Endothelial cell of umbilical vein (primary cell): ENCODE measurements around the gene HCN2. TPM values are rescaled to one million over a fixed set of nuclear protein-coding genes. Genes with fewer than 3 reads are reported as not detected.

Source experiments
- BruUV-seq: library from RNA; stranded (reverse); fragments of 400-500 nt; replicated peaks from 2 replicates; lab custom pipeline; 2021; lab: Mats Ljungman, UMichigan
- CTCF ChIA-PET: fragments of 300-600, 350-600 bp; sonication (Branson Sonifier 250); formaldehyde crosslinking; loops from one replicate; lab custom pipeline; 2021; ENCODE audit warnings: antibody characterized with exemption, inconsistent platforms; lab: Charles Lee
- POLR2A ChIA-PET: fragments of 300-600, 350-600 bp; sonication (Branson Sonifier 250); formaldehyde crosslinking; loops from one replicate; lab custom pipeline; 2021; ENCODE audit warnings: antibody characterized with exemption, inconsistent platforms; lab: Charles Lee
- DNase-seq: peaks from one replicate; pipeline ENCODE4 v3.0.0-alpha.2; 2011; ENCODE audit warnings: low read depth, low spot score
- FAIRE-seq: peaks from 2 replicates; lab custom pipeline; 2011; peaks lifted over from hg19 to GRCh38; lab: Jason Lieb, UNC
- H2AFZ ChIP-seq: 2 replicates; pipeline ENCODE4 v1.6.0; 2012; ENCODE audit warnings: low read depth, low read length, control low read depth, inconsistent platforms
- H3K27ac ChIP-seq: 2 replicates; pipeline ENCODE4 v1.5.1; 2011; ENCODE audit warnings: low read depth, mild to moderate bottlenecking, control low read depth, low read length, moderate library complexity; ENCODE audit not compliant: insufficient read depth
- H3K27me3 ChIP-seq, 2 experiments: 2 replicates each; pipeline versions ENCODE4 v1.6.0 to v1.6.1; 2011; ENCODE audit warnings: low read length in 2 of 2, mixed read lengths in 1 of 2; ENCODE audit not compliant: control insufficient read depth in 2 of 2, insufficient read depth in 2 of 2
- H3K36me3 ChIP-seq, 2 experiments: 2 replicates in 1 of 2; 3 replicates in 1 of 2; pipeline ENCODE4 v1.5.1; 2011; ENCODE audit warnings: low read length in 2 of 2, mild to moderate bottlenecking in 1 of 2, moderate library complexity in 1 of 2; ENCODE audit not compliant: control insufficient read depth in 2 of 2, insufficient read depth in 2 of 2; ENCODE audit errors: extremely low read depth in 1 of 2
- H3K4me1 ChIP-seq: 3 replicates; pipeline ENCODE4 v1.5.1; 2011; ENCODE audit warnings: mild to moderate bottlenecking, low read length; ENCODE audit not compliant: control insufficient read depth, insufficient read depth; ENCODE audit errors: extremely low read depth
- H3K4me2 ChIP-seq: 2 replicates; pipeline ENCODE4 v1.6.1; 2011; ENCODE audit warnings: low read length, control low read depth, mixed read lengths; ENCODE audit not compliant: insufficient read depth
- H3K4me3 ChIP-seq, 3 experiments: fragments of 200-600 bp in 1 of 3; sonication (generic), shearing (Covaris generic) in 1 of 3; replicated peaks in 1 of 3; 2 replicates each; pipeline ENCODE4 v1.5.1; 2011 to 2016; ENCODE audit warnings: control low read depth in 3 of 3, low read length in 3 of 3, mild to moderate bottlenecking in 2 of 3, inconsistent platforms in 1 of 3, low read depth in 1 of 3, moderate library complexity in 1 of 3; ENCODE audit not compliant: insufficient read depth in 1 of 3
- H3K79me2 ChIP-seq: 2 replicates; pipeline ENCODE4 v1.6.0; 2012; ENCODE audit warnings: low read length, inconsistent platforms; ENCODE audit not compliant: control insufficient read depth, insufficient read depth
- H3K9ac ChIP-seq: replicated peaks from 2 replicates; pipeline ENCODE3; 2011; ENCODE audit warnings: low read length, control low read depth; ENCODE audit not compliant: insufficient read depth; ENCODE audit errors: extremely low read depth
- H3K9me1 ChIP-seq: replicated peaks from 3 replicates; pipeline ENCODE4 v1.6.0; 2011; ENCODE audit warnings: mild to moderate bottlenecking, low read length; ENCODE audit not compliant: control insufficient read depth, insufficient read depth; ENCODE audit errors: extremely low read depth
- H3K9me3 ChIP-seq: replicated peaks from 2 replicates; pipeline ENCODE4 v1.5.1; 2012; ENCODE audit warnings: low read length, inconsistent platforms; ENCODE audit not compliant: control insufficient read depth, insufficient read depth
- H4K20me1 ChIP-seq: replicated peaks from 2 replicates; pipeline ENCODE3; 2011; ENCODE audit warnings: mild to moderate bottlenecking, low read length; ENCODE audit not compliant: control insufficient read depth, insufficient read depth; ENCODE audit errors: extremely low read depth
- EZH2 ChIP-seq: IDR thresholded peaks from 2 replicates; pipeline ENCODE4 v1.6.1; 2012; ENCODE audit warnings: borderline replicate concordance, low read depth, mild to moderate bottlenecking, moderate library complexity, low read length, inconsistent platforms; ENCODE audit not compliant: severe bottlenecking
- FOS ChIP-seq: IDR thresholded peaks from 2 replicates; pipeline ENCODE4 v1.6.1; 2011; ENCODE audit warnings: mild to moderate bottlenecking, low read length, moderate library complexity, borderline replicate concordance; ENCODE audit not compliant: insufficient read depth
- GATA2 ChIP-seq: IDR thresholded peaks from 2 replicates; pipeline ENCODE4 v1.7.0; 2011; ENCODE audit warnings: low read depth, mild to moderate bottlenecking, moderate library complexity, mixed read lengths, low read length; ENCODE audit not compliant: insufficient read length, insufficient read depth
- JUN ChIP-seq: IDR thresholded peaks from 2 replicates; pipeline ENCODE4 v1.6.1; 2011; ENCODE audit warnings: borderline replicate concordance, low read depth; ENCODE audit not compliant: insufficient read length, insufficient read depth
- MYC ChIP-seq: IDR thresholded peaks from one replicate; pipeline ENCODE4 v1.6.1; 2011; ENCODE audit warnings: mild to moderate bottlenecking, low read depth, low read length
- POLR2A ChIP-seq: IDR thresholded peaks from 2 replicates; pipeline ENCODE4 v1.6.1; 2012; ENCODE audit warnings: low read depth, mild to moderate bottlenecking, control low read depth, low read length
- POLR2AphosphoS5 ChIP-seq: IDR thresholded peaks from 2 replicates; pipeline ENCODE4 v1.6.1; 2012; ENCODE audit warnings: low read depth, mild to moderate bottlenecking, control low read depth, low read length, moderate library complexity; ENCODE audit not compliant: insufficient read depth
- dilution Hi-C: fragments of 300-500 bp; cut with MboI; formaldehyde crosslinking; loops from one replicate; pipeline ENCODE4 v1.15.0; 2019; ENCODE audit warnings: low sequenced_read_pairs; ENCODE audit not compliant: extremely low pct_ligation_motif_present
- intact Hi-C: fragments of 100-400 bp; cut with micrococcal nuclease; formaldehyde crosslinking; loops from one replicate; pipeline ENCODE4 v1.10.0; 2022
- polyA plus RNA-seq, 4 experiments: library from polyadenylated mRNA; depleted of rRNA in 3 of 4; stranded (reverse) in 3 of 4; unstranded in 1 of 4; fragments of >200 nt; gene quantifications; 2 replicates each; pipeline versions ENCODE4 v1.2.1 to v1.2.3, GENCODE V29; 2011 to 2012; ENCODE audit warnings: missing spikeins in 1 of 4
- total RNA-seq: library from RNA; stranded (reverse); gene quantifications from 2 replicates; pipeline ENCODE4 v1.2.3, GENCODE V29; 2021
- TF ChIP-seq, protein P1 (sequence below), 2 donors: IDR thresholded peaks; 1 replicate in 1 of 2; 2 replicates in 1 of 2; pipeline ENCODE4 v1.5.1; 2011; ENCODE audit warnings: low read length in 2 of 2, mild to moderate bottlenecking in 2 of 2, moderate library complexity in 2 of 2, control low read depth in 1 of 2, inconsistent platforms in 1 of 2, low read depth in 1 of 2; ENCODE audit not compliant: insufficient read depth in 1 of 2; ENCODE audit errors: extremely low read depth in 1 of 2
- TF ChIP-seq, protein P2 (sequence below): IDR thresholded peaks from 2 replicates; pipeline ENCODE4 v1.6.1; 2011; ENCODE audit not compliant: insufficient read depth, insufficient read length

HCN2 gene
- total and polyA plus RNA-seq, 2 donors (not counting 3 experiments of a cell fraction or from before 2014, with no cell fraction given): 0.18 to 0.53 TPM

DNA sequence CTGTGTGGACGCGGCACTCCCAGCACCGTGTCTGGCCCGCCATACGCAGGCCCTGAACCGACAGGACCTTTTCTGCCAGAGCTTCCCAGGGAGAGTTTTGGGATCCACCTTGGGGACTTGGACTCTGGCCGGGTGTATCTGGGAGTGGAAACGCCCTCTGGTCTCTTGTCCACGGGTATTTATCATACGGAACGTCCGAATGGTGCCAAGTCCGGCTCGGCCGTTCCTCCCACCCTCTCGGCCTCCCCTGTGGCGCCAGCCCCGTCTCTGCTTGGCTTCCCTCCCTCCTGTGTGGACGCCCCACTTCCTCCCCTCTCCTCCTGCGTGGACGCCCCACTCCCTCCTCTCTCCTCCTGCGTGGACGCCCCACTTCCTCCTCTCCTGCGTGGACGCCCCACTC lies 12.1 kb downstream of the HCN2 start:
- CTCF ChIA-PET: no interaction called here
- no peaks in the 10 kb centered on the region for H3K9me3 ChIP-seq
- intact Hi-C loops: no loop called here
- no peak overlapping the region for H3K4me3 ChIP-seq
- dilution Hi-C loops: no loop called here
- no peaks in the 10 kb centered on the region for H3K27me3 ChIP-seq
- BruUV-seq: no TSS peak
- H3K9ac ChIP-seq: no peak overlapping the region
- H4K20me1 ChIP-seq: no peaks in the 10 kb centered on the region
- POLR2A ChIA-PET: no interaction called here
- DNase-seq (no peak), FAIRE-seq (no peak)
- no peak overlapping the region for H3K27ac ChIP-seq
- TF ChIP-seq POLR2A (no peak), EZH2 (no peak), GATA2 (no peak)
- no peak overlapping the region for H3K4me2 ChIP-seq
- H3K9me1 ChIP-seq: no peaks in the 10 kb centered on the region
- H3K36me3 ChIP-seq: no peaks in the 10 kb centered on the region
- H3K4me1 ChIP-seq: no peaks in the 10 kb centered on the region
- no peaks in the 10 kb centered on the region for H3K79me2 ChIP-seq
- no peak overlapping the region for H2AFZ ChIP-seq

DNA sequence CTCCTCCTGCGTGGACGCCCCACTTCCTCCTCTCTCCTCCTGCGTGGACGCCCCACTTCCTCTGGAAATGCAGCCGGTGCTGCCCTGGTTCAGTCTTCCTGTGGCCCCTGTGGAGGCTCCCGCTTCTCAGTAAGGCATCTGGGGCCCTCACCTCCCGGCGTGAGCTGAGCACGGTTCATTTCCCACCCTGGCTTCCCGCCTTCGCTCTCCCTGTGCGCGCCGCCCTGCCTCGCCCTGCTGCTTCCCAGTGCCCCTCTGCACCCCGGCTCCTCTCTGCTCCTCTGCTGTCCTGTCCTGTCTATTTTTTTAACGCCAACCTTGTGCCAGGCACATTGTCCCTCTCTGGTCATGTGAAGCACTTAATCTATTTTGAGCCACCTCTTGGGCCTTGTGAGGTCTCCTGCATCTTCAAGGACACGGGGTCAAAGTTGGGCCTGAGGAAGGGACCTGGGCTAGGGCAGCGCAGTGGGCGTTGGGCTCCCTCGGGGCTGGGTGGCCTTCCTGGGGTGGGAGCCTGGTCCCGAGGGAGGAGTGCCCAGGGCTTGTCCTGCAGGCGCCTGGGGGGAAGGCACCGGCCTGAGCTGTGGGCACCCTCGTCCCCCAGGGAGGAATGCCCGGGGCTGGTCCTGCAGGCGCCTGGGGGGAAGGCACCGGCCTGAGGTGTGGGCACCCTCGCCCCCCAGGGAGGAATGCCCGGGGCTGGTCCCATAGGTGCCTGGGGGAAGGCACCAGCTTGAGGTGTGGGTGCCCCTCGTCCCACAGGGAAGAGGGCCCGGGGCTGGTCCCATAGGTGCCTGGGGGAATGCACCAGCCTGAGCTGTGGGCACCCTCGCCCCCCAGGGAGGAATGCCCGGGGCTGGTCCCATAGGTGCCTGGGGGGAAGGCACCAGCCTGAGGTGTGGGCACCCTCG lies 13.0 kb downstream of the HCN2 start:
- intact Hi-C loops (no loop called here), dilution Hi-C loops (no loop called here)
- DNase-seq: no peak
- no peak for FAIRE-seq
- Histone ChIP-seq H3K9me1 (no peaks in the 10 kb centered on the region), H3K4me2 (no peak overlapping the region), H3K27me3 (no peaks in the 10 kb centered on the region), H3K9me3 (no peaks in the 10 kb centered on the region), H4K20me1 (no peaks in the 10 kb centered on the region), H2AFZ (no peak overlapping the region), H3K79me2 (no peaks in the 10 kb centered on the region), H3K9ac (no peak overlapping the region), H3K4me1 (no peaks in the 10 kb centered on the region), H3K27ac (no peak overlapping the region), H3K4me3 (no peak overlapping the region), H3K36me3 (no peaks in the 10 kb centered on the region)
- POLR2A ChIA-PET: no interaction called here
- CTCF ChIA-PET: no interaction called here
- TF ChIP-seq FOS: no peak
- TF ChIP-seq, protein P1, sequence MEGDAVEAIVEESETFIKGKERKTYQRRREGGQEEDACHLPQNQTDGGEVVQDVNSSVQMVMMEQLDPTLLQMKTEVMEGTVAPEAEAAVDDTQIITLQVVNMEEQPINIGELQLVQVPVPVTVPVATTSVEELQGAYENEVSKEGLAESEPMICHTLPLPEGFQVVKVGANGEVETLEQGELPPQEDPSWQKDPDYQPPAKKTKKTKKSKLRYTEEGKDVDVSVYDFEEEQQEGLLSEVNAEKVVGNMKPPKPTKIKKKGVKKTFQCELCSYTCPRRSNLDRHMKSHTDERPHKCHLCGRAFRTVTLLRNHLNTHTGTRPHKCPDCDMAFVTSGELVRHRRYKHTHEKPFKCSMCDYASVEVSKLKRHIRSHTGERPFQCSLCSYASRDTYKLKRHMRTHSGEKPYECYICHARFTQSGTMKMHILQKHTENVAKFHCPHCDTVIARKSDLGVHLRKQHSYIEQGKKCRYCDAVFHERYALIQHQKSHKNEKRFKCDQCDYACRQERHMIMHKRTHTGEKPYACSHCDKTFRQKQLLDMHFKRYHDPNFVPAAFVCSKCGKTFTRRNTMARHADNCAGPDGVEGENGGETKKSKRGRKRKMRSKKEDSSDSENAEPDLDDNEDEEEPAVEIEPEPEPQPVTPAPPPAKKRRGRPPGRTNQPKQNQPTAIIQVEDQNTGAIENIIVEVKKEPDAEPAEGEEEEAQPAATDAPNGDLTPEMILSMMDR (IDR thresholded peaks at IDR 0.05; ENCODE audit: extremely low read depth in 1 of 2, insufficient read depth in 1 of 2, low read depth in 1 of 2, low read length in 2 of 2): no peak
- TF ChIP-seq POLR2AphosphoS5: no peak
- no peak for TF ChIP-seq EZH2
- no peak for TF ChIP-seq GATA2
- no peak for TF ChIP-seq MYC
- TF ChIP-seq, protein P2, sequence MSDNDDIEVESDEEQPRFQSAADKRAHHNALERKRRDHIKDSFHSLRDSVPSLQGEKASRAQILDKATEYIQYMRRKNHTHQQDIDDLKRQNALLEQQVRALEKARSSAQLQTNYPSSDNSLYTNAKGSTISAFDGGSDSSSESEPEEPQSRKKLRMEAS: no peak
- no peak for TF ChIP-seq JUN
- no TSS peak for BruUV-seq
